HepG2 (cell line): ENCODE results near the gene STUB1. TPM values are rescaled to one million over a fixed set of nuclear protein-coding genes. Genes with fewer than 3 reads are reported as not detected.

Experiments
- ETS1 ChIP-seq: sonication (generic); formaldehyde crosslinking; IDR thresholded peaks from 2 replicates; pipeline ENCODE4 v1.4.0; 2020; ENCODE audit warnings: missing genetic modification reagents
- FLYWCH1 ChIP-seq: sonication (generic); formaldehyde crosslinking; IDR thresholded peaks from 2 replicates; pipeline ENCODE4 v1.8.1; 2023; ENCODE audit warnings: mild to moderate bottlenecking, missing genetic modification reagents
- FOXM1 ChIP-seq: sonication (generic); formaldehyde crosslinking; IDR thresholded peaks from 2 replicates; pipeline ENCODE4 v1.5.0; 2020; ENCODE audit warnings: missing genetic modification reagents
- IKZF4 ChIP-seq: sonication (generic); formaldehyde crosslinking; IDR thresholded peaks from 2 replicates; pipeline ENCODE4 v1.5.1; 2020; ENCODE audit warnings: borderline replicate concordance, mild to moderate bottlenecking, low read depth, missing genetic modification reagents; ENCODE audit errors: not compliant biosample characterization
- MEIS1 ChIP-seq: sonication (generic); formaldehyde crosslinking; IDR thresholded peaks from 2 replicates; pipeline ENCODE4 v1.9.0; 2021; ENCODE audit warnings: mild to moderate bottlenecking, missing genetic modification reagents, moderate library complexity, borderline replicate concordance
- PHF20 ChIP-seq: sonication (generic); formaldehyde crosslinking; IDR thresholded peaks from 2 replicates; pipeline ENCODE4 v1.5.0; 2020; ENCODE audit warnings: mild to moderate bottlenecking, missing genetic modification reagents
- RFX5 ChIP-seq: IDR thresholded peaks from 2 replicates; pipeline ENCODE4 v1.6.1; 2011; ENCODE audit warnings: low read depth, low read length, improper control_type of control experiment
- SATB2 ChIP-seq: sonication (generic); formaldehyde crosslinking; IDR thresholded peaks from 2 replicates; pipeline ENCODE4 v1.5.0; 2020; ENCODE audit warnings: missing genetic modification reagents
- SIN3B ChIP-seq: fragments of 150-350 bp; IDR thresholded peaks from 2 replicates; pipeline ENCODE4 v1.6.1; 2014; ENCODE audit warnings: low read length
- SMAD1 ChIP-seq: sonication (generic); formaldehyde crosslinking; IDR thresholded peaks from 2 replicates; pipeline ENCODE4 v1.4.0; 2020; ENCODE audit warnings: missing genetic modification reagents, low read depth, mild to moderate bottlenecking, borderline replicate concordance
- SNAI1 ChIP-seq: sonication (generic); formaldehyde crosslinking; IDR thresholded peaks from 2 replicates; pipeline ENCODE4 v1.5.0; 2020; ENCODE audit warnings: mild to moderate bottlenecking, missing genetic modification reagents, borderline replicate concordance
- SUZ12 ChIP-seq: fragments of 150-350 bp; IDR thresholded peaks from 2 replicates; pipeline ENCODE4 v1.6.1; 2014; ENCODE audit warnings: low read depth, low read length
- TCF12 ChIP-seq, 2 experiments: fragments of 450-650 bp in 1 of 2; sonication (generic) in 1 of 2; formaldehyde crosslinking in 1 of 2; IDR thresholded peaks; 2 replicates each; pipeline versions ENCODE4 v1.6.1 to v1.8.0; 2017 to 2022; ENCODE audit warnings: antibody characterized with exemption in 1 of 2, mild to moderate bottlenecking in 1 of 2, missing genetic modification reagents in 1 of 2, moderate library complexity in 1 of 2
- THYN1 ChIP-seq: sonication (generic); formaldehyde crosslinking; IDR thresholded peaks from 2 replicates; pipeline ENCODE4 v1.8.1; 2023; ENCODE audit warnings: low read depth, mild to moderate bottlenecking, moderate library complexity, missing genetic modification reagents, borderline replicate concordance
- ZBTB38 ChIP-seq: sonication (generic); formaldehyde crosslinking; IDR thresholded peaks from 2 replicates; pipeline ENCODE4 v1.5.1; 2020; ENCODE audit warnings: mild to moderate bottlenecking, missing genetic modification reagents
- ZIK1 ChIP-seq: sonication (generic); formaldehyde crosslinking; IDR thresholded peaks from 2 replicates; pipeline ENCODE4 v1.5.0; 2020; ENCODE audit warnings: mild to moderate bottlenecking, low read depth, missing genetic modification reagents, borderline replicate concordance
- ZNF10 ChIP-seq: sonication (generic); formaldehyde crosslinking; IDR thresholded peaks from 2 replicates; pipeline ENCODE4 v1.4.0; 2020; ENCODE audit warnings: mild to moderate bottlenecking, low read depth, missing genetic modification reagents, borderline replicate concordance
- ZNF264 ChIP-seq: sonication (generic); formaldehyde crosslinking; IDR thresholded peaks from 2 replicates; pipeline ENCODE4 v1.4.0; 2020; ENCODE audit warnings: missing genetic modification reagents
- ZNF292 ChIP-seq: sonication (generic); formaldehyde crosslinking; IDR thresholded peaks from 2 replicates; pipeline ENCODE4 v1.8.1; 2022; ENCODE audit warnings: mild to moderate bottlenecking, low read depth, missing genetic modification reagents, borderline replicate concordance
- ZNF451 ChIP-seq: sonication (generic); formaldehyde crosslinking; IDR thresholded peaks from 2 replicates; pipeline ENCODE4 v1.5.0; 2020; ENCODE audit warnings: mild to moderate bottlenecking, missing genetic modification reagents
- ZNF598 ChIP-seq: sonication (generic); formaldehyde crosslinking; IDR thresholded peaks from 2 replicates; pipeline ENCODE4 v1.5.1; 2020; ENCODE audit warnings: mild to moderate bottlenecking, missing genetic modification reagents, borderline replicate concordance
- ZNF788 ChIP-seq: sonication (generic); formaldehyde crosslinking; IDR thresholded peaks from 2 replicates; pipeline ENCODE4 v1.5.0; 2020; ENCODE audit warnings: mild to moderate bottlenecking, missing genetic modification reagents, borderline replicate concordance
- polyA plus RNA-seq, 8 experiments: library from polyadenylated mRNA; depleted of rRNA in 3 of 8; stranded (reverse) in 7 of 8; unstranded in 1 of 8; fragments of >200 nt; fragmentation: Illumina TruSeq in 4 of 8; extraction: Trizol in 4 of 8; gene quantifications; 2 replicates each; pipeline versions ENCODE4 v1.2.1 to v1.2.3, GENCODE V29; 2011 to 2016; ENCODE audit warnings: low read depth in 4 of 8, missing spikeins in 1 of 8, mixed read lengths in 1 of 8; ENCODE audit not compliant: insufficient read depth in 1 of 8
- total RNA-seq, 5 experiments: library from RNA; depleted of rRNA; stranded (reverse); fragments of >200 nt; fragmentation: Illumina TruSeq; extraction: Trizol; gene quantifications; 2 replicates each; pipeline ENCODE4 v1.2.3, GENCODE V29; 2016; ENCODE audit warnings: low read depth in 1 of 5
- TF ChIP-seq, protein P1 (sequence below): sonication (generic); formaldehyde crosslinking; IDR thresholded peaks from 2 replicates; pipeline ENCODE4 v1.4.0; 2020; ENCODE audit warnings: missing genetic modification reagents
- TF ChIP-seq, protein P2 (sequence below): sonication (generic); formaldehyde crosslinking; IDR thresholded peaks from 2 replicates; pipeline ENCODE4 v1.8.1; 2023; ENCODE audit warnings: mild to moderate bottlenecking, moderate library complexity, missing genetic modification reagents
- TF ChIP-seq, protein P3 (sequence below): sonication (generic); formaldehyde crosslinking; IDR thresholded peaks from 2 replicates; pipeline ENCODE4 v1.8.0; 2022; ENCODE audit warnings: mild to moderate bottlenecking, missing genetic modification reagents, borderline replicate concordance

Gene STUB1
- total and polyA plus RNA-seq, 2 of the 13 experiments (the other 11 are each of a cell fraction or from before 2014, with no cell fraction given): 52.9 to 78.2 TPM

DNA sequence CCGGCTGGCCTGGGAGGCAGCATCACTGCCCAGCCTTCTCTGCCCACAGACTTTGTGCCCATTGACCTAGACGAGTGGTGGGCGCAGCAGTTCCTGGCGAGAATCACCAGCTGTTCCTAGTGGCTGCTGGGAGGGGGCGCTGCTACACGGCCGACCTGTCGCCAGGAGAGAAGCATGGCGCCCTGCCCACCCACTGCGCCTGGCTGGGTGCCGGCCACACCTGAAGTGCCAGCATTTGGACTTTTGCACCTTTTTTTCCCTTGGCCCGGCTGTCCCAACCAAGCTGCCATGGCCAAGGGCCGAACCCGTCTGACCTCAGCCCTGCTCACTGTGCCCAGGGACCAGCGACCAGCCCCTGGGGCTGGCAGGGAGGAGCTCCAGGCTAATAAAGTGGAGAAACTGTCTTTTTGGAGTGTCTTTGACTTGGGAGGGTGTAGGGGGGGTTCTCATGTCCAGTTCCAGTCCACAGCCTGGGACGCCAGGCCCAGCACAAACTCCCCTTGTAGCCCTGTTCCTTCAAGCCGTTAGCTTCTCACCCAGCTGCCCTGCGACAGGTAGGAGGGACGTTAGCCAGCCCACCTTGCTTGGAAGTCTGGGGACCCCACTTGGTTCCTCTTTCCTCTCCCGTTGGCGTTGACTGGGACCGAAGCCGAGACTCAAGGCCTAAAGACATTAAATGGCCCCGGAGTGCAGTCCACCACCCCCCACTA is 32.0 kb upstream of the STUB1 start (continued):
- TF ChIP-seq, protein P1, sequence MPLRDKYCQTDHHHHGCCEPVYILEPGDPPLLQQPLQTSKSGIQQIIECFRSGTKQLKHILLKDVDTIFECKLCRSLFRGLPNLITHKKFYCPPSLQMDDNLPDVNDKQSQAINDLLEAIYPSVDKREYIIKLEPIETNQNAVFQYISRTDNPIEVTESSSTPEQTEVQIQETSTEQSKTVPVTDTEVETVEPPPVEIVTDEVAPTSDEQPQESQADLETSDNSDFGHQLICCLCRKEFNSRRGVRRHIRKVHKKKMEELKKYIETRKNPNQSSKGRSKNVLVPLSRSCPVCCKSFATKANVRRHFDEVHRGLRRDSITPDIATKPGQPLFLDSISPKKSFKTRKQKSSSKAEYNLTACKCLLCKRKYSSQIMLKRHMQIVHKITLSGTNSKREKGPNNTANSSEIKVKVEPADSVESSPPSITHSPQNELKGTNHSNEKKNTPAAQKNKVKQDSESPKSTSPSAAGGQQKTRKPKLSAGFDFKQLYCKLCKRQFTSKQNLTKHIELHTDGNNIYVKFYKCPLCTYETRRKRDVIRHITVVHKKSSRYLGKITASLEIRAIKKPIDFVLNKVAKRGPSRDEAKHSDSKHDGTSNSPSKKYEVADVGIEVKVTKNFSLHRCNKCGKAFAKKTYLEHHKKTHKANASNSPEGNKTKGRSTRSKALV (CRISPR knock-in tag): no peak
- TF ChIP-seq THYN1 (CRISPR knock-in tag): no peak
- no peak for TF ChIP-seq IKZF4
- no peak for TF ChIP-seq SATB2
- TF ChIP-seq SIN3B: no peak
- no peak for TF ChIP-seq RFX5
- TF ChIP-seq ZNF292 (CRISPR knock-in tag): no peak
- no peak for TF ChIP-seq ZNF10 (CRISPR knock-in tag)
- no peak for TF ChIP-seq TCF12 (IDR thresholded peaks at IDR 0.05)
- no peak for TF ChIP-seq TCF12 (CRISPR knock-in tag; IDR thresholded peaks at IDR 0.05)
- no peak for TF ChIP-seq FOXM1 (CRISPR knock-in tag)
- TF ChIP-seq SUZ12: no peak
- TF ChIP-seq PHF20 (CRISPR knock-in tag): no peak
- no peak for TF ChIP-seq FLYWCH1
- TF ChIP-seq ETS1 (CRISPR knock-in tag): no peak
- TF ChIP-seq, protein P2, sequence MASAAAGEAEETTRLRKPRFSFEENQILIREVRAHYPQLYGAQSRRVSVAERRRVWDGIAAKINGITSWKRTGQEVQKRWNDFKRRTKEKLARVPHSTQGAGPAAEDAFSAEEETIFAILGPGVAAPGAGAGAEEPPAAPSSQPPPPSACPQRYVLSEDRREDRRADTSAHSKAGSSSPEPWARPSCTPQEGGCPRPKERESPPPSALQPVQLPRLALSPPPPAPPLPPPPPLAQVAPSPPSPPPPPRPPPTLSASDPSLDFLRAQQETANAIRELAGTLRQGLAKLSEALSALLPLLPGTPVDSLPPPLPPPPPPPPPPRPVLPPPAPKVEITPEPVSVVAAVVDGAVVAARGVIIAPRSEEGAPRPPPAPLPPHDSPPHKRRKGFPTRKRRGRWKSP (CRISPR knock-in tag): no peak
- no peak for TF ChIP-seq ZIK1
- TF ChIP-seq ZNF451 (CRISPR knock-in tag): no peak
- TF ChIP-seq ZNF598: no peak
- 0 out of 2 replicates have a peak, but pooled peaks have one; percentile 62 for TF ChIP-seq ZBTB38 (CRISPR knock-in tag)
- 0 out of 2 replicates have a peak, but pooled peaks have one; percentile 45 for TF ChIP-seq ZNF264 (CRISPR knock-in tag)
- no peak; the same call in 1 of the 2 replicates for TF ChIP-seq MEIS1 (CRISPR knock-in tag)
- TF ChIP-seq SMAD1 (CRISPR knock-in tag): no peak
- no peak for TF ChIP-seq ZNF788 (CRISPR knock-in tag)
- no peak for TF ChIP-seq SNAI1
- TF ChIP-seq, protein P3, sequence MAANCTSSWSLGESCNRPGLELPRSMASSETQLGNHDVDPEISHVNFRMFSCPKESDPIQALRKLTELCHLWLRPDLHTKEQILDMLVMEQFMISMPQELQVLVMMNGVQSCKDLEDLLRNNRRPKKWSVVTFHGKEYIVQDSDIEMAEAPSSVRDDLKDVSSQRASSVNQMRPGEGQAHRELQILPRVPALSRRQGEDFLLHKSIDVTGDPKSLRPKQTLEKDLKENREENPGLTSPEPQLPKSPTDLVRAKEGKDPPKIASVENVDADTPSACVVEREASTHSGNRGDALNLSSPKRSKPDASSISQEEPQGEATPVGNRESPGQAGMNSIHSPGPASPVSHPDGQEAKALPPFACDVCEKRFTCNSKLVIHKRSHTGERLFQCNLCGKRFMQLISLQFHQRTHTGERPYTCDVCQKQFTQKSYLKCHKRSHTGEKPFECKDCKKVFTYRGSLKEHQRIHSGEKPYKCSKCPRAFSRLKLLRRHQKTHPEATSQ: no peak
